Body of pancreas (tissue), 4 donors: Measurements from ENCODE around the gene SMPDL3B. TPM values are rescaled to one million over a fixed set of nuclear protein-coding genes. Genes with fewer than 3 reads are reported as not detected.
"Not testable (repeated sequence)": the region's sequence is repeated elsewhere in the genome, so short reads cannot be mapped to it uniquely, and the experiment has no call there.

Source experiments
- ATAC-seq: fragments of 150-250 bp; one replicate; pipeline ENCODE4 v1.9.1; 2016
- DNase-seq, 4 donors: peaks; one replicate each; pipeline ENCODE4 v3.0.0-alpha.2; 2019
- H3K27ac ChIP-seq, 4 donors: fragments of 200-600 bp; sonication (generic); 1 replicate in 3 of 4; 2 replicates in 1 of 4; pipeline versions ENCODE4 v1.5.1 to v1.6.1; 2016 to 2019; ENCODE audit warnings: mild to moderate bottlenecking in 1 of 4, mixed read lengths in 1 of 4, moderate library complexity in 1 of 4
- H3K27me3 ChIP-seq, 2 donors: fragments of 200-600 bp; sonication (generic); one replicate each; pipeline ENCODE4 v1.6.0; 2016; ENCODE audit warnings: mild to moderate bottlenecking in 1 of 2
- H3K36me3 ChIP-seq, 2 donors: fragments of 200-600 bp; sonication (generic); replicated peaks in 1 of 2; 2 replicates each; pipeline ENCODE4 v1.5.1; 2016; ENCODE audit warnings: low read depth in 2 of 2; ENCODE audit not compliant: insufficient read depth in 1 of 2
- H3K4me1 ChIP-seq: fragments of 200-600 bp; sonication (generic); one replicate; pipeline ENCODE4 v1.6.0; 2016
- H3K4me3 ChIP-seq, 2 donors: fragments of 200-600 bp; sonication (generic); 1 replicate in 1 of 2; 2 replicates in 1 of 2; pipeline ENCODE4 v1.5.1; 2016 to 2019
- H3K9me3 ChIP-seq, 3 donors: fragments of 200-600 bp; sonication (generic); 1 replicate in 2 of 3; 2 replicates in 1 of 3; pipeline ENCODE4 v1.5.1; 2016
- POLR2A ChIP-seq, 3 donors: fragments of 450-650 bp; IDR thresholded peaks; one replicate each; pipeline ENCODE4 v1.6.1; 2016; ENCODE audit warnings: antibody characterized with exemption in 3 of 3, mild to moderate bottlenecking in 2 of 3
- WGBS, 2 donors: methylation state at CpG; one replicate each; pipeline ENCODE4 v1.1.5; 2017; 5-methylcytosine and 5-hydroxymethylcytosine counted together
- intact Hi-C: fragments of 100-400 bp; cut with DNase I; formaldehyde crosslinking; loops from one replicate; pipeline ENCODE4 v1.15.1; 2023
- total RNA-seq, 2 donors: library from RNA; depleted of rRNA; stranded (reverse); fragments of >200 nt; gene quantifications; one replicate each; pipeline ENCODE4 v1.1.0, GENCODE V29; 2016
- TF ChIP-seq, protein P1 (sequence below), 7 experiments: fragments of 450-650 bp in 4 of 7; fragments of 200-600 bp in 3 of 7; sonication (generic) in 3 of 7; IDR thresholded peaks; one replicate each; pipeline ENCODE4 v1.5.1; 2016 to 2019; ENCODE audit warnings: antibody characterized with exemption in 7 of 7

The SMPDL3B gene
- total RNA-seq, 2 donors from 2014 or later, result 18.8 to 28.0 TPM

DNA sequence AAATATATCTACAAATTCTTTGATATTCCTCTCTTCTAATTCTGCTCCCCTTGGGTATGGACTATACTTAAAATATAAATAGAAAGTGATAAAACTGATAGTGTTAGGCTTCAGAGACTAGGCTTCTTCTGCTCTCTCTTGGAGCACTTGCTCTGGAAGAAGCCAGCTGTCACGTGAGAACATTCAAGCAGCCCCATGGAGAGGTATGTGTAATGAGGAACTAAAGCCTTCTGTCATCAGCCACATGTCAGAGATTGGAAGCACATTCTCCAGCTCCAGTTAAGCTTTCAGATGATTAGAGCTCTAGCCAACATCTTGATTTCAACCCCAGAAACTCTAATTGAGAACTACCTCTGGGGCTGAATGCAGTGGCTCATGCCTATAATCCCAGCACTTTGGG lies 59.3 kb downstream of the SMPDL3B start:
- H3K27ac ChIP-seq, result no peak overlapping the region
- TF ChIP-seq, protein P1, sequence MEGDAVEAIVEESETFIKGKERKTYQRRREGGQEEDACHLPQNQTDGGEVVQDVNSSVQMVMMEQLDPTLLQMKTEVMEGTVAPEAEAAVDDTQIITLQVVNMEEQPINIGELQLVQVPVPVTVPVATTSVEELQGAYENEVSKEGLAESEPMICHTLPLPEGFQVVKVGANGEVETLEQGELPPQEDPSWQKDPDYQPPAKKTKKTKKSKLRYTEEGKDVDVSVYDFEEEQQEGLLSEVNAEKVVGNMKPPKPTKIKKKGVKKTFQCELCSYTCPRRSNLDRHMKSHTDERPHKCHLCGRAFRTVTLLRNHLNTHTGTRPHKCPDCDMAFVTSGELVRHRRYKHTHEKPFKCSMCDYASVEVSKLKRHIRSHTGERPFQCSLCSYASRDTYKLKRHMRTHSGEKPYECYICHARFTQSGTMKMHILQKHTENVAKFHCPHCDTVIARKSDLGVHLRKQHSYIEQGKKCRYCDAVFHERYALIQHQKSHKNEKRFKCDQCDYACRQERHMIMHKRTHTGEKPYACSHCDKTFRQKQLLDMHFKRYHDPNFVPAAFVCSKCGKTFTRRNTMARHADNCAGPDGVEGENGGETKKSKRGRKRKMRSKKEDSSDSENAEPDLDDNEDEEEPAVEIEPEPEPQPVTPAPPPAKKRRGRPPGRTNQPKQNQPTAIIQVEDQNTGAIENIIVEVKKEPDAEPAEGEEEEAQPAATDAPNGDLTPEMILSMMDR (IDR thresholded peaks at IDR 0.05), result no peak
- TF ChIP-seq POLR2A (IDR thresholded peaks at IDR 0.05), result no peak

DNA sequence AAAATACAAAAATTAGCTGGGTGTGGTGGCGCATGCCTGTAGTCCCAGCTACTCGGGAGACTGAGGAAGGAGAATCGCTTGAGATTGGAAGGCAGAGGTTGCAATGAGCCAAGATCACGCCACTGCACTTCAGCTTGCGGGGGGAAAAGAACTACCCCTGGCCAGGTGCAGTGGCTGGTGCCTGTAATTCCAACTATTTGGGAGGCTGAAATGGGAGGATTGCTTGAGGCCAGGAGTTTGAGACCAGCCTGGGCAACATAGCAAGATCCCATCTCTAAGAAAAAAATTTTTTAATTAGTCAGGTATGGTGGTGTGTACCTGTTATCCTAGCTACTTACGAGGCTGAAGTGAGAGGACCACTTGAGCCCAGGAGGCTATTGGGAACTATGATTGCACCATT lies 59.7 kb downstream of the SMPDL3B start:
- H3K9me3 ChIP-seq, DNase-seq, intact Hi-C loops, H3K4me1 ChIP-seq, H3K27ac ChIP-seq, ATAC-seq, H3K4me3 ChIP-seq, H3K27me3 ChIP-seq: not testable (repeated sequence)
- H3K36me3 ChIP-seq, result peaks cover 17 to 29% of the 10 kb centered on the region in 2 donors
- 92 to 93% methylated on average over 6 of the region's 6 CpGs for WGBS, 2 donors

More for the DNA sequence above, 59.3 kb downstream of the SMPDL3B start:
- intact Hi-C loops, result no loop called here
- no peaks in the 10 kb centered on the region for H3K4me1 ChIP-seq
- no peaks in the 10 kb centered on the region for H3K27me3 ChIP-seq
- no peak overlapping the region for H3K4me3 ChIP-seq
- no peak for DNase-seq
- ATAC-seq, result no peak
- 73 to 76% methylated on average over 1 of the region's 1 CpG for WGBS, 2 donors
- peaks cover 14 to 31% of the 10 kb centered on the region in 2 donors for H3K36me3 ChIP-seq
- H3K9me3 ChIP-seq, result no peaks in the 10 kb centered on the region

DNA sequence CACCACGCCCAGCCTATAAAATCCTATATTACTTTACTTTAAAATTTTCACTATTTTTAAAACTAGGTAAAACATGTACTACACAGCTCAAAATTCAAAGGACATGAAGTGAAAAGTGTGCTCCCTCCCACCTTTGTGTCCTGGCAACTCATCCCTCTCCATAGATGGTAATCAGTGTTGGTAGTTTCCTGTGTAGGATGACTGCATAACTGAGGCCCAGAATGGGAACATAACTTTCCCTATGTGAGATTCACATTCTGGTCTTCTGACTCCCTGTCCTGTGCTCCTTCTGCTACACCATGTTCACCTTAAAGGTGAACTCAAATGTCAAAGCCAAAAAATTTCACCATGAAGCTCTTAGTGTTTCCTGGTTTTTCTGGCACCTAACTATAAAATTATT lies 64.3 kb downstream of the SMPDL3B start:
- intact Hi-C loops, result no loop called here
- Histone ChIP-seq H3K27me3 (no peaks in the 10 kb centered on the region), H3K36me3 (peaks cover 17 to 28% of the 10 kb centered on the region in 2 donors), H3K4me1 (no peaks in the 10 kb centered on the region), H3K9me3 (no peaks in the 10 kb centered on the region), H3K4me3 (no peak overlapping the region), H3K27ac (no peak overlapping the region)
- 94 to 100% methylated on average over 1 of the region's 1 CpG for WGBS, 2 donors
- no peak for TF ChIP-seq POLR2A (IDR thresholded peaks at IDR 0.05)
- TF ChIP-seq, protein P1 (IDR thresholded peaks at IDR 0.05), result no peak
- ATAC-seq (no peak), DNase-seq (no peak)

DNA sequence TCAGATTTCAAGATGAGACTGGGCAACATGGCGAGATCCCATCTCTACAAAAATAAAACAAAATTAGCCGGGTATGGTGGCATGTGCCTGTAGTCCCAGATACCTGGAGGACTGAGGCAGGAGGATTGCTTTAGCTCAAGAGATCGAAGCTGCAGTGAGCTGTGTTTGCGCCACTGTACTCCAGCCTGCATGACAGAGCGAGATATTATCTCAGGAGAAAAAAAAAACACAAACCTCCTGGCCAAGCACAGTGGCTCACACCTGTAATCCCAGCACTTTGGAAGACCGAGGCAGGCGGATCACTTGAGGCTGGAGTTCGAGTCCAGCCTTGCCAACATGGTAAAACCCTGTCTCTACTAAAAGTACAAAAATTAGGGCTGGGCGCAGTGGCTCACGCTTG lies 67.8 kb downstream of the SMPDL3B start:
- ATAC-seq (no peak), DNase-seq (no peak)
- intact Hi-C loops, result no loop called here
- H3K9me3 ChIP-seq, result no peaks in the 10 kb centered on the region
- no peak overlapping the region for H3K4me3 ChIP-seq
- TF ChIP-seq POLR2A (IDR thresholded peaks at IDR 0.05), result no peak
- WGBS, 2 donors, result 93 to 97% methylated on average over 10 of the region's 10 CpGs
- no peaks in the 10 kb centered on the region for H3K27me3 ChIP-seq
- peaks cover 7 to 23% of the 10 kb centered on the region in 2 donors for H3K36me3 ChIP-seq
- no peaks in the 10 kb centered on the region for H3K4me1 ChIP-seq
- H3K27ac ChIP-seq, result no peak overlapping the region

DNA sequence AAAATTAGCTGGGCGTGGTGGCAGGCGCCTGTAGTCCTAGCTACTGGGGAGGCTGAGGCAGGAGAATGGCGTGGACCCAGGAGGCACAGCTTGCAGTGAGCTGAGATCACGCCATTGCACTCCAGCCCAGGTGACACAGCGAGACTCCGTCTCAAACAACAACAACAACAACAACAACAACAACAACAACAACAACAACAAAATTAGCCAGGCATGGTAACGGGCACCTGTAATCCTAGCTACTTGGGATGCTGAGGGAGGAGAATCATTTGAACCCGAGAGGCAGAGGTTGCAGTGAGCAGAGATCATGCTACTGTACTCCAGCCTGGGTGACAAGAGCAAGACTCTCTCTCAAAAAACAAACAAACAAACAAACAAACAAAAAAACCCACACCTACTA lies 68.3 kb downstream of the SMPDL3B start:
- 98% methylated on average over 5 to 8 of the region's 8 CpGs for whole genome bisulfite sequencing, 2 donors
- peaks cover 4 to 21% of the 10 kb centered on the region in 2 donors for H3K36me3 ChIP-seq
- H3K27ac ChIP-seq, intact Hi-C loops, H3K4me1 ChIP-seq, H3K9me3 ChIP-seq, DNase-seq, H3K27me3 ChIP-seq, ATAC-seq, H3K4me3 ChIP-seq: not testable (repeated sequence)

Other genes with a start within 250 kb of the SMPDL3B start
- 1 to 10 TPM; 5.4 to 7.6 TPM for gene FAM76A, start 209.0 kb upstream of the SMPDL3B start, total RNA-seq
- gene STX12, start 161.8 kb upstream of the SMPDL3B start, total RNA-seq, result 10 to 100 TPM; 22.6 to 26.7 TPM
- 10 to 100 TPM in 1 of 2 donors, 1 to 10 TPM in 1; 8.9 to 11.2 TPM for gene PPP1R8, start 104.2 kb upstream of the SMPDL3B start, total RNA-seq
- gene THEMIS2, start 62.5 kb upstream of the SMPDL3B start, total RNA-seq, result 10 to 100 TPM in 1 of 2 donors, 1 to 10 TPM in 1; 4.6 to 21.0 TPM
- gene RPA2, start 20.4 kb upstream of the SMPDL3B start, total RNA-seq, result 10 to 100 TPM in 1 of 2 donors, 1 to 10 TPM in 1; 4.6 to 23.3 TPM
- 10 to 100 TPM in 1 of 2 donors, 1 to 10 TPM in 1; 7.9 to 14.5 TPM for gene XKR8, start 25.0 kb downstream of the SMPDL3B start, total RNA-seq
- 10 to 100 TPM in 1 of 2 donors, 1 to 10 TPM in 1; 7.8 to 15.5 TPM for gene EYA3, start 153.6 kb downstream of the SMPDL3B start, total RNA-seq
- 1 to 10 TPM; 2.3 to 3.6 TPM for gene PTAFR, start 241.7 kb downstream of the SMPDL3B start, total RNA-seq